ENCODE results near the gene CACNA1C.

Gene CACNA1C

GRCh38 chr12:2528001-2528400 lies 475.2 kb downstream of the CACNA1C start:
- DNase-seq (ENCODE audit: low spot score) = no peak

GRCh38 chr12:2529807-2530206 lies 477.0 kb downstream of the CACNA1C start:
- no peak for DNase-seq (ENCODE audit: low spot score)

- no peak for DNase-seq (ENCODE audit: low spot score)
Measured at GRCh38 chr12:2531371-2531770, 478.6 kb downstream of the CACNA1C start.

- no peak for DNase-seq (ENCODE audit: low spot score)
Measured at GRCh38 chr12:2533036-2533435, 480.2 kb downstream of the CACNA1C start.

GRCh38 chr12:2535583-2536204 lies 482.9 kb downstream of the CACNA1C start:
- DNase-seq (ENCODE audit: low spot score) = no peak

GRCh38 chr12:2536724-2537123 lies 483.9 kb downstream of the CACNA1C start:
- DNase-seq (ENCODE audit: low spot score) = no peak

- peak; percentile 60 for DNase-seq (ENCODE audit: low spot score)
Measured at GRCh38 chr12:2537868-2538541, 485.2 kb downstream of the CACNA1C start.

- DNase-seq (ENCODE audit: low spot score) = no peak
Measured at GRCh38 chr12:2539938-2540337, 487.2 kb downstream of the CACNA1C start.

- no peak for DNase-seq (ENCODE audit: low spot score)
Measured at GRCh38 chr12:2540535-2540941, 487.8 kb downstream of the CACNA1C start.

GRCh38 chr12:2541631-2542204 lies 488.9 kb downstream of the CACNA1C start:
- DNase-seq (ENCODE audit: low spot score) = no peak

GRCh38 chr12:2543801-2544200 lies 491.0 kb downstream of the CACNA1C start:
- DNase-seq (ENCODE audit: low spot score) = no peak

GRCh38 chr12:2544230-2544629 lies 491.4 kb downstream of the CACNA1C start:
- no peak for DNase-seq (ENCODE audit: low spot score)

- DNase-seq (ENCODE audit: low spot score) = no peak
Measured at GRCh38 chr12:2547273-2548044, 494.7 kb downstream of the CACNA1C start.

GRCh38 chr12:2548081-2548480 lies 495.3 kb downstream of the CACNA1C start:
- DNase-seq (ENCODE audit: low spot score) = no peak

- no peak for DNase-seq (ENCODE audit: low spot score)
Measured at GRCh38 chr12:2550561-2551411, 498.0 kb downstream of the CACNA1C start.

- no peak for DNase-seq (ENCODE audit: low spot score)
Measured at GRCh38 chr12:2551412-2551900, 498.7 kb downstream of the CACNA1C start.

- DNase-seq (ENCODE audit: low spot score) = no peak
Measured at GRCh38 chr12:2552000-2552756, 499.4 kb downstream of the CACNA1C start.

- no peak for DNase-seq (ENCODE audit: low spot score)
Measured at GRCh38 chr12:2553388-2554126, 500.8 kb downstream of the CACNA1C start.

- no peak for DNase-seq (ENCODE audit: low spot score)
Measured at GRCh38 chr12:2555487-2556082, 502.8 kb downstream of the CACNA1C start.

- no peak for DNase-seq (ENCODE audit: low spot score)
Measured at GRCh38 chr12:2557597-2557996, 504.8 kb downstream of the CACNA1C start.

All from SW480 (cell line).